Neuronal stem cell (in vitro differentiated cells): Measurements from ENCODE around the gene FST.

Source experiments
- DNase-seq: peaks from one replicate; pipeline ENCODE4 v3.0.0-alpha.2; 2013; ENCODE audit warnings: low spot score
- H2AFZ ChIP-seq: one replicate; pipeline ENCODE4 v1.6.1; 2013; ENCODE audit warnings: mild to moderate bottlenecking, low read length, inconsistent platforms
- H2AK5ac ChIP-seq: 2 replicates; pipeline ENCODE4 v1.6.1; 2013; ENCODE audit warnings: low read depth, mild to moderate bottlenecking, inconsistent platforms, low read length, moderate library complexity, mixed read lengths
- H2BK120ac ChIP-seq: 2 replicates; pipeline ENCODE4 v1.6.1; 2013; ENCODE audit warnings: low read depth, mild to moderate bottlenecking, inconsistent platforms, low read length, moderate library complexity, mixed read lengths
- H2BK12ac ChIP-seq: one replicate; pipeline ENCODE4 v1.6.1; 2013; ENCODE audit warnings: low read length, inconsistent platforms
- H2BK15ac ChIP-seq: 2 replicates; pipeline ENCODE4 v1.6.1; 2013; ENCODE audit warnings: mild to moderate bottlenecking, low read length, inconsistent platforms, mixed read lengths
- H2BK5ac ChIP-seq: one replicate; pipeline ENCODE4 v1.6.1; 2013; ENCODE audit warnings: inconsistent platforms, mild to moderate bottlenecking, low read length, moderate library complexity
- H3K14ac ChIP-seq: one replicate; pipeline ENCODE4 v1.6.1; 2013; ENCODE audit warnings: low read length, inconsistent platforms
- H3K18ac ChIP-seq: 2 replicates; pipeline ENCODE4 v1.6.1; 2013; ENCODE audit warnings: low read length, inconsistent platforms
- H3K23ac ChIP-seq: 2 replicates; pipeline ENCODE4 v1.6.1; 2013; ENCODE audit warnings: low read depth, mild to moderate bottlenecking, mixed read lengths, low read length, inconsistent platforms; ENCODE audit not compliant: poor library complexity
- H3K27ac ChIP-seq: replicated peaks from 3 replicates; pipeline ENCODE4 v1.5.1; 2013; ENCODE audit warnings: low read length, inconsistent platforms
- H3K27me3 ChIP-seq, 3 experiments: 2 replicates each; pipeline ENCODE4 v1.6.1; 2013; ENCODE audit warnings: low read length in 3 of 3, mild to moderate bottlenecking in 2 of 3, inconsistent platforms in 1 of 3, low read depth in 1 of 3, mixed read lengths in 1 of 3, moderate library complexity in 1 of 3; ENCODE audit not compliant: control insufficient read depth in 3 of 3, insufficient read depth in 3 of 3
- H3K36me3 ChIP-seq, 2 donors: replicated peaks in 1 of 2; 2 replicates each; pipeline ENCODE4 v1.6.1; 2013; ENCODE audit warnings: low read length in 2 of 2; ENCODE audit not compliant: control insufficient read depth in 2 of 2, insufficient read depth in 2 of 2
- H3K4ac ChIP-seq: 2 replicates; pipeline ENCODE4 v1.6.1; 2013; ENCODE audit warnings: inconsistent platforms, mild to moderate bottlenecking, low read length, moderate library complexity
- H3K4me1 ChIP-seq, 2 donors: 1 replicate in 1 of 2; 2 replicates in 1 of 2; pipeline ENCODE4 v1.6.1; 2013; ENCODE audit warnings: low read length in 2 of 2, low read depth in 1 of 2; ENCODE audit not compliant: control insufficient read depth in 2 of 2, insufficient read depth in 1 of 2
- H3K4me2 ChIP-seq: one replicate; pipeline ENCODE4 v1.6.1; 2013; ENCODE audit warnings: mild to moderate bottlenecking, low read length, inconsistent platforms; ENCODE audit not compliant: insufficient read depth, poor library complexity, severe bottlenecking
- H3K4me3 ChIP-seq, 2 donors: 2 replicates each; pipeline ENCODE4 v1.5.1; 2013; ENCODE audit warnings: low read length in 2 of 2, mild to moderate bottlenecking in 2 of 2, inconsistent platforms in 1 of 2, moderate library complexity in 1 of 2
- H3K79me1 ChIP-seq: one replicate; pipeline ENCODE4 v1.6.1; 2013; ENCODE audit warnings: low read depth, mild to moderate bottlenecking, inconsistent platforms, low read length, moderate library complexity
- H3K9ac ChIP-seq: one replicate; pipeline ENCODE4 v1.6.1; 2013; ENCODE audit warnings: mild to moderate bottlenecking, low read depth, low read length, inconsistent platforms; ENCODE audit not compliant: poor library complexity
- H3K9me3 ChIP-seq, 2 donors: replicated peaks in 1 of 2; 2 replicates each; pipeline versions ENCODE3 to v1.6.1; 2013; ENCODE audit warnings: low read length in 2 of 2, mild to moderate bottlenecking in 2 of 2, inconsistent platforms in 1 of 2, low read depth in 1 of 2, mixed read lengths in 1 of 2, moderate library complexity in 1 of 2; ENCODE audit not compliant: control insufficient read depth in 2 of 2, insufficient read depth in 1 of 2
- H4K8ac ChIP-seq: one replicate; pipeline ENCODE4 v1.6.1; 2013; ENCODE audit warnings: low read depth, mild to moderate bottlenecking, inconsistent platforms, low read length, moderate library complexity
- H4K91ac ChIP-seq: one replicate; pipeline ENCODE4 v1.6.1; 2013; ENCODE audit warnings: low read length, low read depth, mild to moderate bottlenecking, inconsistent platforms; ENCODE audit not compliant: poor library complexity
- WGBS, 2 donors: extraction: QIAGEN DNeasy Blood & Tissue Kit; methylation state at CpG; one replicate each; pipeline ENCODE4 v1.1.7; 2013; ENCODE audit warnings: missing lambda C conversion rate in 2 of 2, mixed read lengths in 1 of 2; ENCODE audit not compliant: insufficient read length in 2 of 2, insufficient replicate concordance in 1 of 2; ENCODE audit errors: extremely low coverage in 2 of 2; 5-methylcytosine and 5-hydroxymethylcytosine counted together

Gene FST

DNA sequence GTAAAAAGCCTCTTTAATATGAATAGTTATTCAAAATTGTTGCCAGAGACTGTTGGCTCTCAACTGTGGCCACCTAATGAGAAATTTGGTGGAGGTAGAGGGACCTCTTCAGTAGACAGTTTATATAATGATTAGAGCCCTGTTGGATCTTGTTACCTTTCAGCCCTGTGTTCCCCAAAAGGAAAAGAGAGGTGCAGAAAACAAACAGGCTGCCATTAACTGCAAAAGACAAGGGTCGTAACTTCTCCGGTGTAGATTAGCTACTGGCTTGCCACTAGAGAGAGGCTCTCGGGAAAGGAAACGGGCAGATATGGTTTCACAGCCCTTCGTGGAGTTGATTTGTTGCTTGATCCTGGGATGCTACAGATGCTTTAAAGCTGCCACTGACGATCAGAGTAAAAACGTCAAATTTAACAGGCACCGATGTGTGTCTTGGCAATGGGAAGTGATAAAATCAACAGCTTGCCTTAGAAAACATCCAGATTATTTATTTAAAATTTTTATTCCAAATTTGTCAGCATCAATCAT, 7.8 kb downstream of the FST start:
- Histone ChIP-seq H2BK15ac (no peak overlapping the region), H2BK5ac (no peak overlapping the region), H3K4me2 (no peak overlapping the region), H3K23ac (no peak overlapping the region), H4K8ac (no peak overlapping the region), H2AK5ac (no peak overlapping the region), H3K79me1 (no peaks in the 10 kb centered on the region), H4K91ac (no peak overlapping the region), H3K18ac (no peak overlapping the region), H3K4ac (no peak overlapping the region), H3K9me3 (no peaks in the 10 kb centered on the region), H3K9ac (no peak overlapping the region), H3K27me3 (no peaks in the 10 kb centered on the region), H2BK12ac (no peak overlapping the region), H3K36me3 (peaks cover 7 to 35% of the 10 kb centered on the region in 2 donors), H2AFZ (no peak overlapping the region), H2BK120ac (no peak overlapping the region), H3K14ac (no peak overlapping the region), H3K27ac (no peak overlapping the region), H3K4me3 (no peak overlapping the region), H3K4me1 (peaks cover 1 to 5% of the 10 kb centered on the region in 2 donors)
- no peak for DNase-seq
- no CpG with 5 or more reads among the region's 8 CpGs for WGBS, 2 donors

DNA sequence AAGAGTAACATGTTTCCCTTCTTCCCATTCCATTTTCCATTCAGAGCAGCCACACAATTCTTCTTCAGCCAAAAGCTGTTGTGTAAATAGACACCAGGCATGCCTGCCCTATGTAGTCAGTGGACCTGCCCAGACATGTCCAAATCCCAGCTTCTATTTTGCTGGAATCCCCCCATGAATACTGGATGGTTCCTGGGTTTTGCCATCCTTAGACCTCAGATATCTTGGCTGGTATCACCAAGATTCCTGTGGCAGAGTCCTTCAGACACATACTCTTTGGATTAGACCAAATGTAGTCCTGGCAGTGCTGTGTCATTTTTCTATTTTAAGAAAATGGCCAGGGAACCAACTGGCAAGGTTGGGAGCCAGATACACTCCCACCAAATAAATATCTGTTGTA, 10.3 kb downstream of the FST start:
- no peak overlapping the region for H3K14ac ChIP-seq
- no peak overlapping the region for H3K4ac ChIP-seq
- peak overlapping the region; percentile 88 for H2AFZ ChIP-seq
- peak overlapping the region; percentile 23 for H3K27ac ChIP-seq
- H4K91ac ChIP-seq: no peak overlapping the region
- peaks cover 1 to 5% of the 10 kb centered on the region in 2 donors for H3K4me1 ChIP-seq
- no peak for DNase-seq
- H2BK120ac ChIP-seq: no peak overlapping the region
- no peak overlapping the region for H3K4me2 ChIP-seq
- H4K8ac ChIP-seq: no peak overlapping the region
- no peak overlapping the region for H3K9ac ChIP-seq
- no peak overlapping the region for H3K18ac ChIP-seq
- no peak overlapping the region for H3K23ac ChIP-seq
- no peaks in the 10 kb centered on the region for H3K79me1 ChIP-seq
- no peak overlapping the region for H2BK5ac ChIP-seq
- no peak overlapping the region for H2BK15ac ChIP-seq
- no peak overlapping the region for H2BK12ac ChIP-seq
- H3K4me3 ChIP-seq: no peak overlapping the region
- H2AK5ac ChIP-seq: no peak overlapping the region
- peaks cover 0 to 10% of the 10 kb centered on the region in 2 donors for H3K36me3 ChIP-seq
- H3K9me3 ChIP-seq: no peaks in the 10 kb centered on the region
- H3K27me3 ChIP-seq: no peaks in the 10 kb centered on the region

GRCh38 chr5:53501054-53501453, 20.6 kb downstream of the FST start:
- no peak overlapping the region for H2AK5ac ChIP-seq
- H4K8ac ChIP-seq: no peak overlapping the region
- H3K27me3 ChIP-seq: no peaks in the 10 kb centered on the region
- H2BK120ac ChIP-seq: no peak overlapping the region
- H3K9ac ChIP-seq: no peak overlapping the region
- H3K14ac ChIP-seq: no peak overlapping the region
- peaks cover 2% of the 10 kb centered on the region for H3K79me1 ChIP-seq
- no peak overlapping the region for H3K27ac ChIP-seq
- no peak overlapping the region for H3K23ac ChIP-seq
- H4K91ac ChIP-seq: no peak overlapping the region
- no peak overlapping the region for H3K4me3 ChIP-seq
- no peaks in the 10 kb centered on the region for H3K36me3 ChIP-seq
- H3K4ac ChIP-seq: no peak overlapping the region
- no peaks in the 10 kb centered on the region for H3K9me3 ChIP-seq
- no peak overlapping the region for H2BK12ac ChIP-seq
- peak overlapping the region; percentile 7 for H2AFZ ChIP-seq
- H3K4me2 ChIP-seq: no peak overlapping the region
- H3K18ac ChIP-seq: no peak overlapping the region
- WGBS, 2 donors: no CpG with 5 or more reads among the region's 2 CpGs
- DNase-seq: no peak
- no peak overlapping the region for H2BK5ac ChIP-seq
- no peak overlapping the region for H2BK15ac ChIP-seq
- no peaks in the 10 kb centered on the region for H3K4me1 ChIP-seq

DNA sequence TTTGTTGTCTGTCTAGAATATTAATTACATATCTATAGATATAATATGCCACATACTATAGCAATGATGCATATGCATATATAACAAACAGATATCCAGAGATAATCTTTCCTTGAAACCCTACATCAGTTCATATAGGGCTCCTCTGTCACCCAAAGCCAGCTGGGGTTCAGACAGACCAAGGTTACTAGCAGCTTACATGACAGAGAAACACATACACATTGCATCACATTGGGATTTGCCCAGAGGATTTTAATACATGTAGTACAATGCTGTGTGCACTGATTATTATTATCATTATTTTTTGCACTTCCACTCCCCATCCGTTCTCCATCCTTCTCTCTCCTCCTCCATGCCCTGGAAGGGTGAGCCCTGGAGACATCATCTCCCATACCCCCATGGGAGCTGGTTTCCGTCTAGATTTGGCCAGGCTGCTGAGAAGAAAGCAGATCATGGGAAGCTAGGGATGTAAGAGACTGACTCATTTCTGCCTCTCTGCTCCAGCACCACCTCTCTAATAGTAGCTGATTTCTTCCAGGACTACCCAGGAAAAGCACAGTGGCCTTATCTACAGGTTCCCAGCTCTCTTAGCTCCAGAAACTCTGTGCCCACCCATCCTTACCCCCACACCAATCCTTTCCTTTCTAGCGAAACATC, 23.3 kb downstream of the FST start:
- no peak for DNase-seq
- peaks cover 2% of the 10 kb centered on the region for H3K79me1 ChIP-seq
- no peak overlapping the region for H3K18ac ChIP-seq
- H3K9ac ChIP-seq: no peak overlapping the region
- H3K14ac ChIP-seq: no peak overlapping the region
- H2AK5ac ChIP-seq: no peak overlapping the region
- H3K4ac ChIP-seq: no peak overlapping the region
- no peak overlapping the region for H3K4me3 ChIP-seq
- H3K36me3 ChIP-seq: no peaks in the 10 kb centered on the region
- no peak overlapping the region for H2AFZ ChIP-seq
- no peak overlapping the region for H2BK12ac ChIP-seq
- no peak overlapping the region for H2BK120ac ChIP-seq
- H3K9me3 ChIP-seq: peaks cover 4 to 10% of the 10 kb centered on the region in 2 donors
- H3K4me1 ChIP-seq: no peaks in the 10 kb centered on the region
- 100% methylated on average over 1 of the region's 3 CpGs; no CpG with 5 or more reads in 1 of the 2 donors for WGBS, 2 donors
- no peak overlapping the region for H3K27ac ChIP-seq
- no peaks in the 10 kb centered on the region for H3K27me3 ChIP-seq
- no peak overlapping the region for H3K23ac ChIP-seq
- H4K91ac ChIP-seq: no peak overlapping the region
- H2BK15ac ChIP-seq: no peak overlapping the region
- H2BK5ac ChIP-seq: no peak overlapping the region
- H3K4me2 ChIP-seq: no peak overlapping the region
- H4K8ac ChIP-seq: no peak overlapping the region
